K562 (cell line): ENCODE results near the gene SLC39A13. TPM values are rescaled to one million over a fixed set of nuclear protein-coding genes. Genes with fewer than 3 reads are reported as not detected.

Experiments
- ATAC-seq: fragments of 200-7000 bp; cut with Tn5 transposase; 3 replicates; pipeline ENCODE4 v1.9.1; 2020; ENCODE audit warnings: moderate library complexity
- BruUV-seq: library from RNA; stranded (reverse); fragments of 400-500 nt; replicated peaks from 2 replicates; lab custom pipeline; 2021; lab: Mats Ljungman, UMichigan
- CTCF ChIA-PET: fragments of 300-600 bp; formaldehyde crosslinking; extraction: SDS; loops from one replicate; lab custom pipeline; 2021; ENCODE audit warnings: low intra/inter-chr PET ratio; lab: Yijun Ruan, JAX
- POLR2A ChIA-PET: fragments of 300-600, 350-650 bp; sonication (Branson Sonifier 250); formaldehyde crosslinking; extraction: SDS; loops from one replicate; lab custom pipeline; 2021; ENCODE audit warnings: antibody characterized with exemption, inconsistent platforms; lab: Yijun Ruan, JAX
- DNase-seq, 4 experiments: peaks; one replicate each; pipeline versions ENCODE4 v3.0.0 to v3.0.0-alpha.2; 2011 to 2018; ENCODE audit warnings: low spot score in 3 of 4, mixed read lengths in 3 of 4; ENCODE audit errors: extremely low read depth in 1 of 4
- FAIRE-seq: peaks from 2 replicates; lab custom pipeline; 2011; peaks lifted over from hg19 to GRCh38; lab: Jason Lieb, UNC
- H2AFZ ChIP-seq: 2 replicates; pipeline ENCODE4 v1.6.0; 2011; ENCODE audit warnings: low read depth, low read length, control low read depth, inconsistent platforms
- H3K27ac ChIP-seq: fragments of 200-600 bp; 3 replicates; pipeline ENCODE4 v1.8.0; 2011; ENCODE audit warnings: low read depth, mild to moderate bottlenecking, control low read depth, inconsistent platforms, low read length, moderate library complexity, mixed read lengths; ENCODE audit errors: extremely low read depth
- H3K27me3 ChIP-seq, 2 experiments: fragments of 300-600 bp in 1 of 2; 2 replicates in 1 of 2; 3 replicates in 1 of 2; pipeline versions ENCODE4 v1.6.0 to v1.8.0; 2011; ENCODE audit warnings: inconsistent platforms in 2 of 2, low read length in 2 of 2, mild to moderate bottlenecking in 1 of 2, mixed read lengths in 1 of 2, moderate library complexity in 1 of 2; ENCODE audit not compliant: control insufficient read depth in 2 of 2, insufficient read depth in 2 of 2
- H3K36me3 ChIP-seq: fragments of 300-600 bp; 3 replicates; pipeline ENCODE4 v1.8.0; 2011; ENCODE audit warnings: mild to moderate bottlenecking, low read length, inconsistent platforms; ENCODE audit not compliant: control insufficient read depth, insufficient read depth
- H3K4me1 ChIP-seq, 2 experiments: fragments of 200-600 bp in 1 of 2; replicated peaks in 1 of 2; 2 replicates in 1 of 2; 3 replicates in 1 of 2; pipeline versions ENCODE4 v1.5.1 to v1.8.0; 2011; ENCODE audit warnings: inconsistent platforms in 2 of 2, low read length in 2 of 2, mild to moderate bottlenecking in 1 of 2, mixed read lengths in 1 of 2, moderate library complexity in 1 of 2; ENCODE audit not compliant: control insufficient read depth in 2 of 2, insufficient read depth in 2 of 2
- H3K4me2 ChIP-seq: 2 replicates; pipeline ENCODE4 v1.6.1; 2011; ENCODE audit warnings: low read length, control low read depth, inconsistent platforms, mixed read lengths; ENCODE audit not compliant: insufficient read depth
- H3K4me3 ChIP-seq: fragments of 200-600 bp; sonication (generic), shearing (Covaris generic); 2 replicates; pipeline ENCODE4 v1.5.1; 2016; ENCODE audit warnings: control low read depth, inconsistent platforms
- H3K79me2 ChIP-seq: fragments of 200-600 bp; 3 replicates; pipeline ENCODE4 v1.8.0; 2011; ENCODE audit warnings: low read length, inconsistent platforms; ENCODE audit not compliant: control insufficient read depth, insufficient read depth
- H3K9ac ChIP-seq, 2 experiments: 2 replicates each; pipeline versions ENCODE4 v1.6.0 to v1.6.1; 2011; ENCODE audit warnings: low read depth in 2 of 2, low read length in 2 of 2, control low read depth in 1 of 2, inconsistent platforms in 1 of 2, mild to moderate bottlenecking in 1 of 2, mixed read lengths in 1 of 2; ENCODE audit not compliant: insufficient read depth in 1 of 2
- H3K9me1 ChIP-seq: one replicate; pipeline ENCODE4 v1.6.0; 2011; ENCODE audit warnings: inconsistent platforms, mild to moderate bottlenecking, low read length, moderate library complexity; ENCODE audit not compliant: control insufficient read depth, insufficient read depth
- H3K9me3 ChIP-seq: replicated peaks from 2 replicates; pipeline ENCODE4 v1.5.1; 2011; ENCODE audit warnings: low read depth, low read length, inconsistent platforms; ENCODE audit not compliant: control insufficient read depth, insufficient read depth
- H4K20me1 ChIP-seq: replicated peaks from 2 replicates; pipeline ENCODE4 v1.6.1; 2011; ENCODE audit warnings: low read length, inconsistent platforms, mixed read lengths; ENCODE audit not compliant: control insufficient read depth, insufficient read depth
- CTCF ChIP-seq, 3 experiments: IDR thresholded peaks in 2 of 3; conservative IDR thresholded peaks in 1 of 3; 2 replicates each; pipeline ENCODE4 v1.5.1; 2011 to 2012; ENCODE audit warnings: low read length in 3 of 3, mild to moderate bottlenecking in 3 of 3, control low read depth in 2 of 3, improper control_type of control experiment in 1 of 3, inconsistent platforms in 1 of 3, low read depth in 1 of 3, mixed read lengths in 1 of 3, moderate library complexity in 1 of 3; ENCODE audit not compliant: insufficient read depth in 2 of 3
- GABPB1 ChIP-seq: sonication (generic); formaldehyde crosslinking; IDR thresholded peaks from 2 replicates; pipeline ENCODE4 v1.8.0; 2022; ENCODE audit warnings: mild to moderate bottlenecking, missing genetic modification reagents
- HDAC2 ChIP-seq: fragments of 450-650 bp; IDR thresholded peaks from 2 replicates; pipeline ENCODE4 v1.6.1; 2016; ENCODE audit warnings: mild to moderate bottlenecking
- HDAC3 ChIP-seq: fragments of 450-650 bp; IDR thresholded peaks from 2 replicates; pipeline ENCODE4 v1.6.1; 2018; ENCODE audit warnings: borderline replicate concordance, mild to moderate bottlenecking, moderate library complexity; ENCODE audit not compliant: partially characterized antibody
- HOXB6 ChIP-seq: fragments of 250-450 bp; sonication (Bioruptor Pico); IDR thresholded peaks from 2 replicates; pipeline ENCODE4 v1.5.1; 2022; ENCODE audit warnings: mild to moderate bottlenecking, borderline replicate concordance
- KAT7 ChIP-seq: sonication (generic); formaldehyde crosslinking; IDR thresholded peaks from 2 replicates; pipeline ENCODE4 v1.8.0; 2022; ENCODE audit warnings: missing genetic modification reagents, mild to moderate bottlenecking, borderline replicate concordance
- MED1 ChIP-seq: sonication (generic); formaldehyde crosslinking; IDR thresholded peaks from 2 replicates; pipeline ENCODE4 v1.8.1; 2023; ENCODE audit warnings: missing genetic modification reagents, borderline replicate concordance
- PCBP1 ChIP-seq: fragments of 200-400 bp; formaldehyde crosslinking; IDR thresholded peaks from 2 replicates; pipeline ENCODE4 v1.6.1; 2018; ENCODE audit warnings: mild to moderate bottlenecking, low read depth, low read length; ENCODE audit not compliant: poor library complexity, severe bottlenecking
- RBM14 ChIP-seq: fragments of 200-400 bp; formaldehyde crosslinking; IDR thresholded peaks from 2 replicates; pipeline ENCODE4 v1.6.1; 2018; ENCODE audit warnings: low read depth, mild to moderate bottlenecking, low read length, moderate library complexity, borderline replicate concordance; ENCODE audit not compliant: insufficient read depth
- SRSF3 ChIP-seq: fragments of 200-400 bp; formaldehyde crosslinking; IDR thresholded peaks from 2 replicates; pipeline ENCODE4 v1.6.1; 2016; ENCODE audit warnings: mild to moderate bottlenecking, low read length, moderate library complexity; ENCODE audit not compliant: insufficient read depth
- ZNF12 ChIP-seq: sonication (generic); formaldehyde crosslinking; IDR thresholded peaks from 2 replicates; pipeline ENCODE4 v1.4.0; 2020; ENCODE audit warnings: mild to moderate bottlenecking, missing genetic modification reagents
- ZNF134 ChIP-seq: fragments of 250-450 bp; sonication (Bioruptor Pico); conservative IDR thresholded peaks from 2 replicates; pipeline ENCODE4 v1.4.0; 2020
- ZNF253 ChIP-seq: fragments of 250-450 bp; sonication (Bioruptor Pico); conservative IDR thresholded peaks from 2 replicates; pipeline ENCODE4 v1.6.1; 2021; ENCODE audit warnings: mild to moderate bottlenecking
- WGBS: fragments of 100-300 bp; shearing (Covaris generic); methylation state at CpG from one replicate; pipeline ENCODE4 v1.1.6; 2016; ENCODE audit warnings: low coverage, mixed read lengths; ENCODE audit not compliant: insufficient coverage; ENCODE audit errors: missing lambda C conversion rate; 5-methylcytosine and 5-hydroxymethylcytosine counted together
- in situ Hi-C: fragments of 300-500 bp; cut with MboI; formaldehyde crosslinking; loops from 4 replicates; pipeline ENCODE4 v1.15.0; 2018; ENCODE audit warnings: inconsistent platforms, mixed read lengths
- intact Hi-C: fragments of 100-400 bp; cut with micrococcal nuclease; formaldehyde crosslinking; loops from 2 replicates; pipeline ENCODE4 v1.14.2; 2022
- polyA plus RNA-seq, 8 experiments: library from polyadenylated mRNA; depleted of rRNA in 4 of 8; stranded (reverse) in 5 of 8; unstranded in 3 of 8; fragments of >200 nt; fragmentation: Nextera tagmentation in 2 of 8; fragmentation: Illumina TruSeq in 1 of 8; extraction: Ambion mirVana in 2 of 8; extraction: Trizol in 1 of 8; gene quantifications; 2 replicates each; pipeline versions ENCODE4 v1.2.1 to v1.2.3, GENCODE V29; 2011 to 2014; ENCODE audit warnings: inconsistent platforms in 1 of 8, missing spikeins in 1 of 8
- total RNA-seq, 7 experiments: library from RNA; depleted of rRNA in 6 of 7; stranded (reverse); fragments of >200 nt in 6 of 7; fragmentation: Illumina TruSeq in 2 of 7; extraction: Trizol in 2 of 7; gene quantifications; 2 replicates each; pipeline versions ENCODE4 v1.2.1 to v1.2.3, GENCODE V29; 2011 to 2021; ENCODE audit warnings: low replicate concordance in 1 of 7
- TF ChIP-seq, protein P1 (sequence below): sonication (generic); formaldehyde crosslinking; IDR thresholded peaks from 2 replicates; pipeline ENCODE4 v1.8.0; 2022; ENCODE audit warnings: mild to moderate bottlenecking, missing genetic modification reagents

The SLC39A13 gene
- total and polyA plus RNA-seq, 9 of the 15 experiments (the other 6 are each of a cell fraction or from before 2014, with no cell fraction given): 0.17 to 15.9 (median 3.2) TPM

DNA sequence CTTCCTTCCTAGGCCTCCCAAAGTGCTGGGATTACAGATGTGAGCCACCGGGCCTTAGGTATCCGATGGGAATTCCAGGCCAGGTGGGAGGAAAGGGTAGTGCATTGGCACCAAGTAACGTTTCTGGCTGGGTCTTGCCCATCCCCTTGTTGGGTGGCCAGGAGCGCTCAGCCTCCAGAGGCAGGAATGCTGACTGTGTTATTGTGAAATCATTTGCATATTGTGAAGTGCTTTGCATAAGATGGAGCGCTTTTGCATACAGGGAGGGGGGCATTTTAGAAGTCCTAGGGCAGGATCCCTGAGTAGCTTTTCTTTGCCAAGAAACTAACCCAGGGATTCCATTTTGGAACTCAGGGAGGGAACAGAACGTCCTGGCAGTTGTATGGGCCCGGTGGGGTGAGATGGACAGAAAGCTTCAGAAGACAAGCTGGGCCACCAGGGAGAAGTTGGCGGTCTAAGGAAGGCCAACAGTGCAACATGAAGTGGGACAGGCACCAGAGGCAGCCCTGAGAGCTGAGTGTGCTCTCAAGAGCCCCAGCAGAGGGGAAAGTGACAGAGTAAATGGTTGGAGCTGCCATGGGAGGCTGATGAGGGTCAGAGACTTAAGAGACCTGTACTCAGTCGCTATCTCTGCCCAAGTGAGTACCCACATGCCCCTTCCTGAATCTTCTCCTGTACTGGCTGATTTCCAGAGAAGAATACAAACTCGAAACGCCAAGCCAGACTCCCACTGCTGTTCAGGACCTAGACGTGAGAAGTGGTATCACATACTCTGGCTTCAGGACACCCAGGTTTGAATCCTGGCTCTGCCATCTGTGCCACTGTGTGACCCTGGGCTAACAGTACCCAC, 1.3 kb upstream of the SLC39A13 start:
- Histone ChIP-seq H3K4me2 (peak overlapping the region; percentile 100), H2AFZ (peak overlapping the region; percentile 95), H3K36me3 (no peaks in the 10 kb centered on the region), H3K4me3 (peak overlapping the region; percentile 60), H3K27me3 (no peaks in the 10 kb centered on the region), H3K9me1 (no peaks in the 10 kb centered on the region), H3K4me1 (peaks cover 31 to 52% of the 10 kb centered on the region in 2 experiments), H3K79me2 (peaks cover 7% of the 10 kb centered on the region; the same call in 2 of the 3 replicates), H3K9me3 (no peaks in the 10 kb centered on the region), H4K20me1 (no peaks in the 10 kb centered on the region), H3K9ac (peak overlapping the region; percentile 90 to 96), H3K27ac (peak overlapping the region; percentile 98)
- ATAC-seq (peak; percentile 9; the same call in 2 of the 3 replicates), DNase-seq (peak in 2 of 4 experiments; percentile 33 to 37), FAIRE-seq (peak; percentile 74)
- intact Hi-C loops: loop anchor here (10.0 kb wide), 1 partner anchor 52 kb away; the partner anchor contains the start of gene MYBPC3
- WGBS: 36% methylated on average over 10 of the region's 12 CpGs
- no TSS peak for BruUV-seq
- POLR2A ChIA-PET: interaction anchor here (0.6 to 3.3 kb wide), 6 partner anchors 10 to 1026 kb away, joined by 3 to 16 read pairs (median 4); partner anchors contain the start of genes MDK and SPI1
- in situ Hi-C loops: loop anchor here (5.0 kb wide), 1 partner anchor 35 kb away; no protein-coding TSS in a partner anchor
- CTCF ChIA-PET: interaction anchor here (0.6 to 1.3 kb wide), 4 partner anchors 33 to 174 kb away, joined by 4 to 11 read pairs (median 4); no protein-coding TSS in a partner anchor
- no peak for TF ChIP-seq ZNF253 (CRISPR knock-in tag)
- TF ChIP-seq, protein P1, sequence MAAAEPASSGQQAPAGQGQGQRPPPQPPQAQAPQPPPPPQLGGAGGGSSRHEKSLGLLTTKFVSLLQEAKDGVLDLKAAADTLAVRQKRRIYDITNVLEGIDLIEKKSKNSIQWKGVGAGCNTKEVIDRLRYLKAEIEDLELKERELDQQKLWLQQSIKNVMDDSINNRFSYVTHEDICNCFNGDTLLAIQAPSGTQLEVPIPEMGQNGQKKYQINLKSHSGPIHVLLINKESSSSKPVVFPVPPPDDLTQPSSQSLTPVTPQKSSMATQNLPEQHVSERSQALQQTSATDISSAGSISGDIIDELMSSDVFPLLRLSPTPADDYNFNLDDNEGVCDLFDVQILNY (CRISPR knock-in tag): no peak
- TF ChIP-seq KAT7 (CRISPR knock-in tag): no peak
- TF ChIP-seq HDAC3: no peak
- TF ChIP-seq ZNF12: 0 out of 2 replicates have a peak, but pooled peaks have one; percentile 29
- peak in 1 of 3 experiments; percentile 11; a peak in 1 of 6 replicates for TF ChIP-seq CTCF (IDR thresholded peaks at IDR 0.05 in 2 of 3, conservative IDR thresholded peaks at IDR 0.05 in 1 of 3; ENCODE audit: insufficient read depth in 2 of 3, low read depth in 1 of 3, low read length in 3 of 3)
- TF ChIP-seq MED1: no peak
- no peak for TF ChIP-seq HDAC2
- TF ChIP-seq PCBP1: no peak
- no peak for TF ChIP-seq HOXB6
- no peak for TF ChIP-seq RBM14
- TF ChIP-seq SRSF3: no peak
- no peak for TF ChIP-seq ZNF134 (CRISPR knock-in tag)
- TF ChIP-seq GABPB1 (CRISPR knock-in tag): no peak
